Neural progenitor cell (in vitro differentiated cells): ENCODE measurements around the gene MINDY4. TPM values are rescaled to one million over a fixed set of nuclear protein-coding genes. Genes with fewer than 3 reads are reported as not detected.

Experiments used
- DNase-seq: peaks from one replicate; pipeline ENCODE4 v3.0.0-alpha.2; 2016; ENCODE audit warnings: low spot score
- H2AFZ ChIP-seq: fragments of 200-600 bp; sonication (generic); replicated peaks from 2 replicates; pipeline ENCODE4 v1.6.1; 2016; ENCODE audit warnings: antibody characterized with exemption
- H3F3A ChIP-seq: fragments of 200-600 bp; sonication (generic); 2 replicates; pipeline ENCODE4 v1.6.1; 2016; ENCODE audit warnings: antibody characterized with exemption, low read depth
- H3K27ac ChIP-seq: fragments of 200-600 bp; sonication (generic); 2 replicates; pipeline ENCODE4 v1.5.1; 2016; ENCODE audit warnings: mild to moderate bottlenecking
- H3K27me3 ChIP-seq: fragments of 200-600 bp; sonication (generic); 2 replicates; pipeline ENCODE4 v1.6.1; 2016; ENCODE audit warnings: mild to moderate bottlenecking, moderate library complexity
- H3K36me3 ChIP-seq: fragments of 200-600 bp; sonication (generic); 2 replicates; pipeline ENCODE4 v1.5.1; 2016
- H3K4me1 ChIP-seq: fragments of 200-600 bp; sonication (generic); 2 replicates; pipeline ENCODE4 v1.6.1; 2016; ENCODE audit warnings: mixed run types
- H3K4me2 ChIP-seq: fragments of 200-600 bp; sonication (generic); 2 replicates; pipeline ENCODE4 v1.6.1; 2016
- H3K4me3 ChIP-seq: fragments of 200-600 bp; sonication (generic); 2 replicates; pipeline ENCODE4 v1.5.1; 2016
- H3K79me2 ChIP-seq: fragments of 200-600 bp; sonication (generic); 2 replicates; pipeline ENCODE4 v1.6.1; 2016; ENCODE audit warnings: low read depth
- H3K9ac ChIP-seq: fragments of 200-600 bp; sonication (generic); 2 replicates; pipeline ENCODE4 v1.6.1; 2016
- H3K9me3 ChIP-seq: fragments of 200-600 bp; sonication (generic); 2 replicates; pipeline ENCODE4 v1.5.1; 2016; ENCODE audit warnings: low read depth
- H4K20me1 ChIP-seq: fragments of 200-600 bp; sonication (generic); 2 replicates; pipeline ENCODE4 v1.6.1; 2016; ENCODE audit warnings: low read depth
- H3K27ac Mint-ChIP-seq: 3 replicates; pipeline ENCODE4 v1.8.0; 2021; ENCODE audit warnings: mixed read lengths
- H3K27me3 Mint-ChIP-seq: 2 replicates; pipeline ENCODE4 v1.8.0; 2022; ENCODE audit warnings: low read depth, mild to moderate bottlenecking, inconsistent platforms, moderate library complexity, mixed read lengths; ENCODE audit not compliant: insufficient read depth
- H3K36me3 Mint-ChIP-seq: 3 replicates; pipeline ENCODE4 v1.8.0; 2021; ENCODE audit warnings: mixed read lengths
- H3K4me1 Mint-ChIP-seq: 3 replicates; pipeline ENCODE4 v1.8.0; 2021; ENCODE audit warnings: mixed read lengths
- H3K4me3 Mint-ChIP-seq: 3 replicates; pipeline ENCODE4 v1.8.0; 2021; ENCODE audit warnings: mild to moderate bottlenecking, moderate library complexity, mixed read lengths
- H3K9me3 Mint-ChIP-seq: 3 replicates; pipeline ENCODE4 v1.8.0; 2020; ENCODE audit warnings: mixed read lengths
- EZH2 ChIP-seq: fragments of 200-600 bp; sonication (generic); IDR thresholded peaks from 2 replicates; pipeline ENCODE4 v1.6.1; 2017; ENCODE audit warnings: antibody characterized with exemption, mild to moderate bottlenecking, moderate library complexity
- EZH2phosphoT487 ChIP-seq: fragments of 200-600 bp; sonication (generic); IDR thresholded peaks from 2 replicates; pipeline ENCODE4 v1.6.1; 2017; ENCODE audit warnings: antibody characterized with exemption
- total RNA-seq: library from RNA; depleted of rRNA; stranded (reverse); fragments of >200 nt; gene quantifications from 2 replicates; pipeline ENCODE4 v1.2.3, GENCODE V29; 2015; ENCODE audit warnings: low replicate concordance
- TF ChIP-seq, protein P1 (sequence below): fragments of 200-600 bp; sonication (generic); IDR thresholded peaks from 2 replicates; pipeline ENCODE4 v1.5.1; 2017; ENCODE audit warnings: antibody characterized with exemption, mild to moderate bottlenecking

MINDY4 gene
- total RNA-seq, 1 donor from 2014 or later, result 5.9 TPM

DNA sequence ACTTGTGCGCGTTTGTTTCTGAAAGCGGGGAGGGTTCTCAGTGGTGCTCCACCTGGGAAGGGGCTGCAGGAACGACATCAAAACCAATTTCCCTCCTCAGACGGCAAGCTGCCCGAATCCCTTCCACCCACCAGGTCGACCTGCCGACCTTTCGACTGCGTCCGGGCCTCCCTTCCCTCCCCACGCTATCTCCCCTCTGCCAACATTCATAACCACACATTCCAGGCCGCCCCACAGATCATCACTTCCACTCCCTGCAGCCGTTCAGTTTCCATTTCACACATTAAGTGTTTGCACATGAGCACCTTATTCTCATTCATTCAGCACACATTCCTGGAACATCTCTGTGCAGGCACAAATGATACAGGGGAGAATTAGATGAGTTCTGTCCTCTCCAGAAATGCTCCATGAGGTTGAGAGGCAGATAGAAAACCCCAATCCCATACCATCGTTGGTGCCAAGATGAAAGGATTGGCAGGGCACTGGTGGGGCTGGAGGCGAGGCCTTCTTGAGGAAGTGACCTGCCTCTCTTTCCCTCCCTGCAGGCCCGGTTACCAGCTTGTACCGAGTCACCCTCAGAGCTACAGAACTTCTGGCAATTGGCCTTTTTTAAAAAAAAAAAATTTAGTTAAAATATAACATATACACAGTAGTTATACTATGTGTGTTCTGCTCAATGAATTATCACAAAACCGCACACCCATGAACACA is 70.0 kb downstream of the MINDY4 start:
- no peak overlapping the region for H3K9ac ChIP-seq
- no peaks in the 10 kb centered on the region for H3K27me3 ChIP-seq
- no peaks in the 10 kb centered on the region for H3K4me1 Mint-ChIP-seq
- no peak overlapping the region for H3K4me3 Mint-ChIP-seq
- H3K4me3 ChIP-seq, result no peak overlapping the region
- no peaks in the 10 kb centered on the region for H3K79me2 ChIP-seq
- no peaks in the 10 kb centered on the region for H3K4me1 ChIP-seq
- DNase-seq, result no peak
- H3K4me2 ChIP-seq, result no peak overlapping the region
- no peaks in the 10 kb centered on the region for H3K36me3 ChIP-seq
- H3K9me3 Mint-ChIP-seq, result no peaks in the 10 kb centered on the region
- H3K36me3 Mint-ChIP-seq, result peaks cover 9% of the 10 kb centered on the region
- no peak overlapping the region for H3K27ac Mint-ChIP-seq
- no peak overlapping the region for H3K27ac ChIP-seq
- TF ChIP-seq EZH2phosphoT487 (no peak), EZH2 (no peak)
- TF ChIP-seq, protein P1, sequence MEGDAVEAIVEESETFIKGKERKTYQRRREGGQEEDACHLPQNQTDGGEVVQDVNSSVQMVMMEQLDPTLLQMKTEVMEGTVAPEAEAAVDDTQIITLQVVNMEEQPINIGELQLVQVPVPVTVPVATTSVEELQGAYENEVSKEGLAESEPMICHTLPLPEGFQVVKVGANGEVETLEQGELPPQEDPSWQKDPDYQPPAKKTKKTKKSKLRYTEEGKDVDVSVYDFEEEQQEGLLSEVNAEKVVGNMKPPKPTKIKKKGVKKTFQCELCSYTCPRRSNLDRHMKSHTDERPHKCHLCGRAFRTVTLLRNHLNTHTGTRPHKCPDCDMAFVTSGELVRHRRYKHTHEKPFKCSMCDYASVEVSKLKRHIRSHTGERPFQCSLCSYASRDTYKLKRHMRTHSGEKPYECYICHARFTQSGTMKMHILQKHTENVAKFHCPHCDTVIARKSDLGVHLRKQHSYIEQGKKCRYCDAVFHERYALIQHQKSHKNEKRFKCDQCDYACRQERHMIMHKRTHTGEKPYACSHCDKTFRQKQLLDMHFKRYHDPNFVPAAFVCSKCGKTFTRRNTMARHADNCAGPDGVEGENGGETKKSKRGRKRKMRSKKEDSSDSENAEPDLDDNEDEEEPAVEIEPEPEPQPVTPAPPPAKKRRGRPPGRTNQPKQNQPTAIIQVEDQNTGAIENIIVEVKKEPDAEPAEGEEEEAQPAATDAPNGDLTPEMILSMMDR, result no peak
- H3K9me3 ChIP-seq, result no peaks in the 10 kb centered on the region
- peaks cover 2% of the 10 kb centered on the region for H3K27me3 Mint-ChIP-seq
- H3F3A ChIP-seq, result no peaks in the 10 kb centered on the region
- H4K20me1 ChIP-seq, result no peaks in the 10 kb centered on the region
- H2AFZ ChIP-seq, result no peak overlapping the region

DNA sequence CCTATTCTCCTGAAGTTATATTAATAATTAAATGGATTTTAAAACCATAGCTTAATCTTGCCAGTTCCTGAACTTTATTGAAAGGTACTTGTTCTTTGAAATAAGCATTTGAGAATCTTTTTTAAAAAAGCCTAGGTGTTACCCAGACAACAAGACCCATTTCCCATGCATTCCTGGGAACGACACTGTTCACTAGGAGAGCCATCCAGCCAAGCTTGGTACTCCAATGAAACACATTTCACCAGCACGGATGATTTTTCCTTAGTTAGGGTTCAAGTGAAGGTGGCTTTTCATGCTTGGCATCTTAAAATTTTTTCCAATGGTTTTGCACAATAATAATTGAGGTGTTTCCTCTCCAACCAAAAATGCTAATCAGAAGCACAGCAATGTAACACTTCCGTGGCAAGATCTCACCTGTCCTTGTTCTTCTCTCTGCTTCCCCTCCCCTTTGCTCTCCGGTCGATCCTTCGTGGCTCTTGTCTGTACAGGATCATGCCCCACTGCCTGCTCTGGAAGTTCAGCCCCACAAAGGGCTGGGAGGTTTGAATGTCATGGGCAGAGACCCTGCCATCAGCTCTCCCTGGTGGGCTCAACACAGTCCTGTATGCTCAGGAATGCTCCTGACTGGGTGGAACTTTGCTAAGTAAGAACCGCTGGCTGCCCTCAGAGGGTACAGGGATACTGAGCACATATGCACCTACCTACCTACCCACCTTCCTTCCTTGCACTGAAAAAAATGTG is 70.8 kb downstream of the MINDY4 start:
- Histone ChIP-seq H3K36me3 (no peaks in the 10 kb centered on the region), H3K27me3 (no peaks in the 10 kb centered on the region), H3K27ac (no peak overlapping the region), H4K20me1 (no peaks in the 10 kb centered on the region), H3K4me3 (no peak overlapping the region), H3K79me2 (no peaks in the 10 kb centered on the region), H3K4me2 (no peak overlapping the region), H3K9me3 (no peaks in the 10 kb centered on the region), H3K9ac (no peak overlapping the region), H2AFZ (no peak overlapping the region), H3F3A (no peaks in the 10 kb centered on the region), H3K4me1 (no peaks in the 10 kb centered on the region)
- H3K9me3 Mint-ChIP-seq, result no peaks in the 10 kb centered on the region
- no peaks in the 10 kb centered on the region for H3K4me1 Mint-ChIP-seq
- TF ChIP-seq, protein P1, result no peak
- TF ChIP-seq EZH2, result no peak
- TF ChIP-seq EZH2phosphoT487, result no peak
- H3K4me3 Mint-ChIP-seq, result no peak overlapping the region
- H3K27me3 Mint-ChIP-seq, result peaks cover 2% of the 10 kb centered on the region
- H3K27ac Mint-ChIP-seq, result no peak overlapping the region
- DNase-seq, result no peak
- H3K36me3 Mint-ChIP-seq, result peaks cover 4% of the 10 kb centered on the region

DNA sequence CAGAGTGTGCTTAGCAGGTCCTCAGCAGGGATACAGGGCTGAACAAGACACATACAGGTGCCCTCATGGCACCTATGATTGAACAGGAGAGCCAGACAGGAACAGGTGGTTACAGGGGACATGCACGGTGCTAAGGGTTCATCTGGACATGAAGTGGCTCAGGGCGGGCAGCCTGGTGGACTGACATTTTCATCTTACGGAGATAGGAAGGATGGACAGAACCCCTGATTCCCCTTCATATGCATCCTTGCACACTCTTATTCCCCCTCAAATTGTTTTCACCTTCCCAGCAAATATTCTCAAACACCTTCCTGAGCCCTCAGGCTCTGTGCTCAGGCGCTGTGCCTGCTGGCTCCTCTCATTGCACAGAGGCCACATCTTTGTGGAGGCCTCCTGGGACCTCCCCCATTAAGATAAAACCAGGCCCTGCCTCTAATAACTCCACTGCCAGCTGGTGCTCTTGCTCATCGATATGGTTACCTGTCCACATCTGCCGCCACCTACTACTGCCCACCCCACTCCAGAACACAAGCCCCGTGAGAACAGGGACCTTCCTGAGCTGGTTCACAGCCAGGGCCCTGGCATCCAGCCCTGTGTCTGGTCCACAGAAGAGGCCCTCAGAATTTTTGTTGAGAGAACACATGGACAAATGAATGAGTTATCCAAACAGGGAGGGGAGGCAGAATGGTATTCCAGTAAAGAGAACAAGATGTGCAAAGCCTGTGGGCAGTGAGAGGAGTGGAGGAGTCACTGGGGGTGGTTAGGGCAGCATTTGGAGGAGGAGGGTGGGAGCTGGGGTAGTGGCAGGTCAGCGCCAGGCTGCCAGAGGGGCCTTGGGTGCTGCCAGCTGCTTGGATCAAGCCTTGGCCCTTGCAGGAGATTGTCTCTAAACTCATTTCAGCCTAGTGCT is 71.6 kb downstream of the MINDY4 start:
- Histone ChIP-seq H3F3A (no peaks in the 10 kb centered on the region), H3K9me3 (no peaks in the 10 kb centered on the region), H3K4me3 (no peak overlapping the region), H3K79me2 (no peaks in the 10 kb centered on the region), H2AFZ (no peak overlapping the region), H3K36me3 (no peaks in the 10 kb centered on the region), H3K9ac (no peak overlapping the region), H3K27ac (no peak overlapping the region), H4K20me1 (no peaks in the 10 kb centered on the region), H3K27me3 (no peaks in the 10 kb centered on the region), H3K4me2 (no peak overlapping the region), H3K4me1 (no peaks in the 10 kb centered on the region)
- peaks cover 4% of the 10 kb centered on the region for H3K36me3 Mint-ChIP-seq
- peak overlapping the region; percentile 36 for H3K27ac Mint-ChIP-seq
- TF ChIP-seq EZH2 (no peak), EZH2phosphoT487 (no peak)
- TF ChIP-seq, protein P1, result no peak
- no peaks in the 10 kb centered on the region for H3K4me1 Mint-ChIP-seq
- H3K9me3 Mint-ChIP-seq, result no peaks in the 10 kb centered on the region
- peaks cover 2% of the 10 kb centered on the region for H3K27me3 Mint-ChIP-seq
- DNase-seq, result no peak
- H3K4me3 Mint-ChIP-seq, result no peak overlapping the region
